HepG2 (cell line): ENCODE results near the gene UTP11. TPM values are rescaled to one million over a fixed set of nuclear protein-coding genes. Genes with fewer than 3 reads are reported as not detected.

Experiments used
- CEBPB ChIP-seq: IDR thresholded peaks from 2 replicates; pipeline ENCODE4 v1.6.1; 2011; ENCODE audit warnings: low read depth, low read length, improper control_type of control experiment, borderline replicate concordance
- GATA4 ChIP-seq: sonication (generic); IDR thresholded peaks from 2 replicates; pipeline ENCODE4 v1.6.1; 2016; ENCODE audit warnings: antibody characterized with exemption, low read depth, borderline replicate concordance
- HNRNPUL1 ChIP-seq: fragments of 200-400 bp; formaldehyde crosslinking; IDR thresholded peaks from 2 replicates; pipeline ENCODE4 v1.6.1; 2017; ENCODE audit warnings: low read depth, mild to moderate bottlenecking, low read length, moderate library complexity
- IKZF1 ChIP-seq: fragments of 450-650 bp; IDR thresholded peaks from 2 replicates; pipeline ENCODE4 v1.7.1; 2016
- KLF16 ChIP-seq, 2 experiments: sonication (generic) in 1 of 2; formaldehyde crosslinking in 1 of 2; IDR thresholded peaks; 2 replicates each; pipeline versions ENCODE4 v1.6.1 to v1.8.0; 2016 to 2023; ENCODE audit warnings: missing genetic modification reagents in 2 of 2, missing compliant biosample characterization in 1 of 2
- MLLT10 ChIP-seq: sonication (generic); formaldehyde crosslinking; IDR thresholded peaks from 2 replicates; pipeline ENCODE4 v1.4.0; 2020; ENCODE audit warnings: missing genetic modification reagents
- MZF1 ChIP-seq: sonication (generic); formaldehyde crosslinking; IDR thresholded peaks from 2 replicates; pipeline ENCODE4 v1.8.1; 2023; ENCODE audit warnings: mild to moderate bottlenecking, missing genetic modification reagents, borderline replicate concordance
- POLR2G ChIP-seq: fragments of 200-400 bp; formaldehyde crosslinking; IDR thresholded peaks from 2 replicates; pipeline ENCODE4 v1.6.1; 2018; ENCODE audit warnings: mild to moderate bottlenecking, low read depth, low read length, moderate library complexity
- RARA ChIP-seq: IDR thresholded peaks from 2 replicates; pipeline ENCODE4 v1.6.1; 2016; ENCODE audit warnings: missing genetic modification reagents, missing compliant biosample characterization
- RFX5 ChIP-seq: IDR thresholded peaks from 2 replicates; pipeline ENCODE4 v1.6.1; 2011; ENCODE audit warnings: low read depth, low read length, improper control_type of control experiment
- SIX1 ChIP-seq: sonication (generic); formaldehyde crosslinking; IDR thresholded peaks from 2 replicates; pipeline ENCODE4 v1.4.0; 2020; ENCODE audit warnings: missing genetic modification reagents, borderline replicate concordance
- SOX6 ChIP-seq, 2 experiments: fragments of 450-650 bp in 1 of 2; sonication (generic) in 1 of 2; formaldehyde crosslinking in 1 of 2; IDR thresholded peaks; 2 replicates each; pipeline versions ENCODE4 v1.4.0 to v1.6.1; 2017 to 2020; ENCODE audit warnings: antibody characterized with exemption in 1 of 2, mild to moderate bottlenecking in 1 of 2, missing genetic modification reagents in 1 of 2
- SP2 ChIP-seq: sonication (generic); formaldehyde crosslinking; IDR thresholded peaks from 2 replicates; pipeline ENCODE4 v1.5.1; 2020; ENCODE audit warnings: mild to moderate bottlenecking, missing genetic modification reagents
- TEF ChIP-seq: sonication (generic); formaldehyde crosslinking; IDR thresholded peaks from 2 replicates; pipeline ENCODE4 v1.5.0; 2020; ENCODE audit warnings: missing genetic modification reagents
- TOE1 ChIP-seq: sonication (generic); formaldehyde crosslinking; IDR thresholded peaks from 2 replicates; pipeline ENCODE4 v1.4.0; 2020; ENCODE audit warnings: mild to moderate bottlenecking, missing genetic modification reagents
- ZBTB26 ChIP-seq: IDR thresholded peaks from 2 replicates; pipeline ENCODE4 v1.6.1; 2016; ENCODE audit warnings: missing compliant biosample characterization, missing genetic modification reagents, borderline replicate concordance
- ZBTB39 ChIP-seq: sonication (generic); formaldehyde crosslinking; IDR thresholded peaks from 2 replicates; pipeline ENCODE4 v1.5.0; 2020; ENCODE audit warnings: missing genetic modification reagents
- ZNF17 ChIP-seq: sonication (generic); formaldehyde crosslinking; IDR thresholded peaks from 2 replicates; pipeline ENCODE4 v1.5.0; 2020; ENCODE audit warnings: mild to moderate bottlenecking, missing genetic modification reagents
- ZNF362 ChIP-seq: sonication (generic); formaldehyde crosslinking; IDR thresholded peaks from 2 replicates; pipeline ENCODE4 v1.4.0; 2020; ENCODE audit warnings: missing genetic modification reagents, mild to moderate bottlenecking, borderline replicate concordance
- ZNF747 ChIP-seq: sonication (generic); formaldehyde crosslinking; IDR thresholded peaks from 2 replicates; pipeline ENCODE4 v1.8.1; 2023; ENCODE audit warnings: missing genetic modification reagents, mild to moderate bottlenecking, borderline replicate concordance
- ZNF749 ChIP-seq: sonication (generic); formaldehyde crosslinking; IDR thresholded peaks from 2 replicates; pipeline ENCODE4 v1.8.0; 2022; ENCODE audit warnings: mild to moderate bottlenecking, missing genetic modification reagents, moderate library complexity, borderline replicate concordance
- polyA plus RNA-seq, 8 experiments: library from polyadenylated mRNA; depleted of rRNA in 3 of 8; stranded (reverse) in 7 of 8; unstranded in 1 of 8; fragments of >200 nt; fragmentation: Illumina TruSeq in 4 of 8; extraction: Trizol in 4 of 8; gene quantifications; 2 replicates each; pipeline versions ENCODE4 v1.2.1 to v1.2.3, GENCODE V29; 2011 to 2016; ENCODE audit warnings: low read depth in 4 of 8, missing spikeins in 1 of 8, mixed read lengths in 1 of 8; ENCODE audit not compliant: insufficient read depth in 1 of 8
- total RNA-seq, 5 experiments: library from RNA; depleted of rRNA; stranded (reverse); fragments of >200 nt; fragmentation: Illumina TruSeq; extraction: Trizol; gene quantifications; 2 replicates each; pipeline ENCODE4 v1.2.3, GENCODE V29; 2016; ENCODE audit warnings: low read depth in 1 of 5

Gene UTP11
- total and polyA plus RNA-seq, 2 of the 13 experiments (the other 11 are each of a cell fraction or from before 2014, with no cell fraction given) = 13.5 to 44.8 TPM

GRCh38 chr1:38012363-38013226 is at the start of gene UTP11 (continued):
- TF ChIP-seq ZNF747 (CRISPR knock-in tag) (peak; percentile 97; the same call in 1 of the 2 replicates), MLLT10 (no peak), ZNF749 (CRISPR knock-in tag) (peak; percentile 90; the same call in 1 of the 2 replicates), ZNF17 (0 out of 2 replicates have a peak, but pooled peaks have one; percentile 86), HNRNPUL1 (no peak), TOE1 (peak; percentile 86; the same call in 1 of the 2 replicates), POLR2G (peak; percentile 87), MZF1 (CRISPR knock-in tag) (no peak), SP2 (CRISPR knock-in tag) (peak; percentile 96), ZBTB39 (CRISPR knock-in tag) (no peak; the same call in 1 of the 2 replicates), SIX1 (CRISPR knock-in tag) (0 out of 2 replicates have a peak, but pooled peaks have one; percentile 14), KLF16 (CRISPR knock-in tag; IDR thresholded peaks at IDR 0.05) (peak; percentile 93 to 97; a peak in 3 of 4 replicates), RFX5 (peak; percentile 45; the same call in 1 of the 2 replicates), CEBPB (no peak), ZBTB26 (CRISPR knock-in tag) (peak; percentile 96), GATA4 (no peak), RARA (peak; percentile 63), IKZF1 (no peak), TEF (CRISPR knock-in tag) (no peak), SOX6 (IDR thresholded peaks at IDR 0.05) (no peak), SOX6 (CRISPR knock-in tag; IDR thresholded peaks at IDR 0.05) (peak; percentile 10; the same call in 1 of the 2 replicates), ZNF362 (CRISPR knock-in tag) (peak; percentile 25; the same call in 1 of the 2 replicates)
